K562 (cell line): ENCODE measurements around the gene LIN9. TPM values are rescaled to one million over a fixed set of nuclear protein-coding genes. Genes with fewer than 3 reads are reported as not detected.

ENCODE experiments used
- ARNT ChIP-seq, 2 experiments: fragments of 450-650 bp; IDR thresholded peaks; 2 replicates each; pipeline ENCODE4 v1.6.1; 2016; ENCODE audit warnings: mild to moderate bottlenecking in 1 of 2
- CBX5 ChIP-seq: IDR thresholded peaks from 2 replicates; pipeline ENCODE4 v1.6.1; 2014; ENCODE audit warnings: low read depth, borderline replicate concordance
- CREM ChIP-seq: IDR thresholded peaks from 2 replicates; pipeline ENCODE4 v1.6.1; 2014; ENCODE audit warnings: antibody characterized with exemption, low read depth
- DACH1 ChIP-seq: fragments of 450-650 bp; IDR thresholded peaks from 2 replicates; pipeline ENCODE4 v1.6.1; 2018; ENCODE audit not compliant: partially characterized antibody
- HNRNPH1 ChIP-seq: fragments of 200-400 bp; formaldehyde crosslinking; optimal IDR thresholded peaks from 2 replicates; pipeline ENCODE3; 2017; ENCODE audit warnings: low read depth, mild to moderate bottlenecking, low read length, moderate library complexity
- KLF10 ChIP-seq: fragments of 250-450 bp; sonication (Bioruptor Pico); IDR thresholded peaks from 2 replicates; pipeline ENCODE4 v1.6.1; 2021; ENCODE audit warnings: matching md5 sums
- LARP7 ChIP-seq: fragments of 450-650 bp; IDR thresholded peaks from 2 replicates; pipeline ENCODE4 v1.6.1; 2016
- MCM7 ChIP-seq, 2 experiments: fragments of 450-650 bp; IDR thresholded peaks; 2 replicates each; pipeline ENCODE4 v1.6.1; 2016 to 2018
- MTA1 ChIP-seq: fragments of 450-650 bp; IDR thresholded peaks from 2 replicates; pipeline ENCODE4 v1.6.1; 2017; ENCODE audit warnings: borderline replicate concordance
- NR2F6 ChIP-seq: fragments of 450-650 bp; formaldehyde crosslinking; IDR thresholded peaks from 2 replicates; pipeline ENCODE4 v1.4.0; 2020; ENCODE audit warnings: mild to moderate bottlenecking
- PHF20 ChIP-seq: fragments of 450-650 bp; IDR thresholded peaks from 2 replicates; pipeline ENCODE4 v1.6.1; 2018; ENCODE audit not compliant: partially characterized antibody
- SRSF9 ChIP-seq: fragments of 200-400 bp; formaldehyde crosslinking; IDR thresholded peaks from 2 replicates; pipeline ENCODE4 v1.6.1; 2017; ENCODE audit warnings: low read depth, low read length, borderline replicate concordance
- ZEB2 ChIP-seq: fragments of 450-650 bp; IDR thresholded peaks from 2 replicates; pipeline ENCODE4 v1.6.1; 2016
- ZNF41 ChIP-seq: fragments of 250-450 bp; sonication (Bioruptor Pico); conservative IDR thresholded peaks from 2 replicates; pipeline ENCODE4 v1.4.0; 2020; ENCODE audit warnings: mild to moderate bottlenecking
- ZNF561 ChIP-seq: fragments of 450-650 bp; formaldehyde crosslinking; conservative IDR thresholded peaks from 2 replicates; pipeline ENCODE4 v1.4.0; 2020; ENCODE audit warnings: mild to moderate bottlenecking, moderate library complexity
- polyA plus RNA-seq, 8 experiments: library from polyadenylated mRNA; depleted of rRNA in 4 of 8; stranded (reverse) in 5 of 8; unstranded in 3 of 8; fragments of >200 nt; fragmentation: Nextera tagmentation in 2 of 8; fragmentation: Illumina TruSeq in 1 of 8; extraction: Ambion mirVana in 2 of 8; extraction: Trizol in 1 of 8; gene quantifications; 2 replicates each; pipeline versions ENCODE4 v1.2.1 to v1.2.3, GENCODE V29; 2011 to 2014; ENCODE audit warnings: inconsistent platforms in 1 of 8, missing spikeins in 1 of 8
- total RNA-seq, 7 experiments: library from RNA; depleted of rRNA in 6 of 7; stranded (reverse); fragments of >200 nt in 6 of 7; fragmentation: Illumina TruSeq in 2 of 7; extraction: Trizol in 2 of 7; gene quantifications; 2 replicates each; pipeline versions ENCODE4 v1.2.1 to v1.2.3, GENCODE V29; 2011 to 2021; ENCODE audit warnings: low replicate concordance in 1 of 7
- TF ChIP-seq, protein P1 (sequence below): fragments of 150-350 bp; conservative IDR thresholded peaks from 2 replicates; pipeline ENCODE4 v1.6.1; 2014; ENCODE audit warnings: low read length
- TF ChIP-seq, protein P2 (sequence below), 2 experiments: fragments of 450-650 bp in 1 of 2; sonication (generic) in 1 of 2; formaldehyde crosslinking in 1 of 2; IDR thresholded peaks in 1 of 2; conservative IDR thresholded peaks in 1 of 2; 2 replicates each; pipeline versions ENCODE4 v1.6.1 to v1.8.1; 2016 to 2023; ENCODE audit warnings: mild to moderate bottlenecking in 2 of 2, moderate library complexity in 2 of 2, inconsistent platforms in 1 of 2, missing genetic modification reagents in 1 of 2
- TF ChIP-seq, protein P3 (sequence below): sonication (generic); formaldehyde crosslinking; IDR thresholded peaks from 2 replicates; pipeline ENCODE4 v1.8.0; 2023; ENCODE audit warnings: mild to moderate bottlenecking, missing genetic modification reagents
- TF ChIP-seq, protein P4 (sequence below), 2 experiments: fragments of 200-800 bp in 1 of 2; sonication (Bioruptor generic) in 1 of 2; sonication (generic) in 1 of 2; formaldehyde crosslinking in 1 of 2; IDR thresholded peaks in 1 of 2; conservative IDR thresholded peaks in 1 of 2; 2 replicates each; pipeline versions ENCODE4 v1.5.0 to v1.6.1; 2016 to 2020; ENCODE audit warnings: missing compliant biosample characterization in 1 of 2, missing genetic modification characterization in 1 of 2, missing genetic modification reagents in 1 of 2

Gene LIN9
- total and polyA plus RNA-seq, 9 of the 15 experiments (the other 6 are each of a cell fraction or from before 2014, with no cell fraction given): 18.8 to 33.0 (median 25.5) TPM

DNA sequence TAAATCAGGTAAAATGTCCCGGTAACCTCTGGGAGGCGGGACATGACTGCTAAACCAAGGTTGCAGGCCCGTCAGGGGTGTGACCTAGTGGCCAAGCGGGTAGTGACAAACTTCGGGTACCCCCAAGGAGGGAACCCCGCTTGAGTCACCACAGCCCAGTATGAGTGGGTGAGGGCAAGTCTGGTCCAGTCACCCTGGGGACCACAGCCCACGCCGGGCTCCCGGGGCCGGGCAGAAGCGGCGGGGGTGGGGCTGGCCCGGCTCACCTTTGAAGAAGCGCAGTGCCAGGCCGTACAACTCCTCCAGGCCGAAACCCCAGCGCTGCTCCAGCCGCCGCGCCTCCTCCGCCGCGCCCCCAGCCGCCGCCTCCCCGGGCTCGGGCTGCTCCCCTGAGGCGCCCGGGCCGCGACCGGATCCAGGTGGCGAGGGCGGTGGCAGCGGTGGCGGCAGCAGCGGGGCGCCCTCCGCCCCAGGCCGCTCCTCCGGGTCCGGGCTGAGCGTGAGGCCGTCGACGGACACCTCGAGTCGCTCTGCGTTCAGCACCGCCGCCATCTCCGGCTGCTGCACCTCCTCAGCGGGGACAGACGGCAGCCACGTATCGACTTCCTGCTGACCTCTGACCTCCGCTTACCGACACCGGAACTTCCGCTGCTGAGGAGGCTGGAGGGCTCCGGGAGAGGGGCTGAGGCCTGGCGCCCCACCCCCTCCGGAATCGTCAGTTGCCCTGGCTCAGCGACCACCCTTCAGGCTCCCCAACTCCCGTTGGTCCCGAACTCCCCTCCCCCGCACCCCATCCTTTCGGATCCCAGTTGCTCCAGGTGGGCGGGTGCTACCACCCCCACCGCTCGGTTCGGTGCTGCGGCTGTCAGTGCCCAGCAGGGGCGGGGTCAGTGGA lies 122.6 kb downstream of the LIN9 start, which contains the start of gene ACBD3 (continued):
- TF ChIP-seq ZEB2 (peak; percentile 67), ARNT (IDR thresholded peaks at IDR 0.05) (no peak; a peak in 1 of 4 replicates), ZNF41 (CRISPR knock-in tag) (no peak), HNRNPH1 (no peak), MTA1 (0 out of 2 replicates have a peak, but pooled peaks have one; percentile 68), MCM7 (IDR thresholded peaks at IDR 0.05) (no peak), DACH1 (peak; percentile 32), NR2F6 (peak; percentile 89; the same call in 1 of the 2 replicates), SRSF9 (no peak), PHF20 (peak; percentile 99), LARP7 (no peak), KLF10 (CRISPR knock-in tag) (no peak), CBX5 (peak; percentile 10; the same call in 1 of the 2 replicates), ZNF561 (CRISPR knock-in tag) (no peak), CREM (peak; percentile 91)
- TF ChIP-seq, protein P1, sequence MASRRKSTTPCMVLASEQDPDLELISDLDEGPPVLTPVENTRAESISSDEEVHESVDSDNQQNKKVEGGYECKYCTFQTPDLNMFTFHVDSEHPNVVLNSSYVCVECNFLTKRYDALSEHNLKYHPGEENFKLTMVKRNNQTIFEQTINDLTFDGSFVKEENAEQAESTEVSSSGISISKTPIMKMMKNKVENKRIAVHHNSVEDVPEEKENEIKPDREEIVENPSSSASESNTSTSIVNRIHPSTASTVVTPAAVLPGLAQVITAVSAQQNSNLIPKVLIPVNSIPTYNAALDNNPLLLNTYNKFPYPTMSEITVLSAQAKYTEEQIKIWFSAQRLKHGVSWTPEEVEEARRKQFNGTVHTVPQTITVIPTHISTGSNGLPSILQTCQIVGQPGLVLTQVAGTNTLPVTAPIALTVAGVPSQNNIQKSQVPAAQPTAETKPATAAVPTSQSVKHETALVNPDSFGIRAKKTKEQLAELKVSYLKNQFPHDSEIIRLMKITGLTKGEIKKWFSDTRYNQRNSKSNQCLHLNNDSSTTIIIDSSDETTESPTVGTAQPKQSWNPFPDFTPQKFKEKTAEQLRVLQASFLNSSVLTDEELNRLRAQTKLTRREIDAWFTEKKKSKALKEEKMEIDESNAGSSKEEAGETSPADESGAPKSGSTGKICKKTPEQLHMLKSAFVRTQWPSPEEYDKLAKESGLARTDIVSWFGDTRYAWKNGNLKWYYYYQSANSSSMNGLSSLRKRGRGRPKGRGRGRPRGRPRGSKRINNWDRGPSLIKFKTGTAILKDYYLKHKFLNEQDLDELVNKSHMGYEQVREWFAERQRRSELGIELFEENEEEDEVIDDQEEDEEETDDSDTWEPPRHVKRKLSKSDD: no peak
- TF ChIP-seq, protein P2, sequence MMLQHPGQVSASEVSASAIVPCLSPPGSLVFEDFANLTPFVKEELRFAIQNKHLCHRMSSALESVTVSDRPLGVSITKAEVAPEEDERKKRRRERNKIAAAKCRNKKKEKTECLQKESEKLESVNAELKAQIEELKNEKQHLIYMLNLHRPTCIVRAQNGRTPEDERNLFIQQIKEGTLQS (IDR thresholded peaks at IDR 0.05): no peak; the same call in 1 of the 2 replicates
- TF ChIP-seq, protein P2 (CRISPR knock-in tag; conservative IDR thresholded peaks at IDR 0.05): no peak
- TF ChIP-seq, protein P3, sequence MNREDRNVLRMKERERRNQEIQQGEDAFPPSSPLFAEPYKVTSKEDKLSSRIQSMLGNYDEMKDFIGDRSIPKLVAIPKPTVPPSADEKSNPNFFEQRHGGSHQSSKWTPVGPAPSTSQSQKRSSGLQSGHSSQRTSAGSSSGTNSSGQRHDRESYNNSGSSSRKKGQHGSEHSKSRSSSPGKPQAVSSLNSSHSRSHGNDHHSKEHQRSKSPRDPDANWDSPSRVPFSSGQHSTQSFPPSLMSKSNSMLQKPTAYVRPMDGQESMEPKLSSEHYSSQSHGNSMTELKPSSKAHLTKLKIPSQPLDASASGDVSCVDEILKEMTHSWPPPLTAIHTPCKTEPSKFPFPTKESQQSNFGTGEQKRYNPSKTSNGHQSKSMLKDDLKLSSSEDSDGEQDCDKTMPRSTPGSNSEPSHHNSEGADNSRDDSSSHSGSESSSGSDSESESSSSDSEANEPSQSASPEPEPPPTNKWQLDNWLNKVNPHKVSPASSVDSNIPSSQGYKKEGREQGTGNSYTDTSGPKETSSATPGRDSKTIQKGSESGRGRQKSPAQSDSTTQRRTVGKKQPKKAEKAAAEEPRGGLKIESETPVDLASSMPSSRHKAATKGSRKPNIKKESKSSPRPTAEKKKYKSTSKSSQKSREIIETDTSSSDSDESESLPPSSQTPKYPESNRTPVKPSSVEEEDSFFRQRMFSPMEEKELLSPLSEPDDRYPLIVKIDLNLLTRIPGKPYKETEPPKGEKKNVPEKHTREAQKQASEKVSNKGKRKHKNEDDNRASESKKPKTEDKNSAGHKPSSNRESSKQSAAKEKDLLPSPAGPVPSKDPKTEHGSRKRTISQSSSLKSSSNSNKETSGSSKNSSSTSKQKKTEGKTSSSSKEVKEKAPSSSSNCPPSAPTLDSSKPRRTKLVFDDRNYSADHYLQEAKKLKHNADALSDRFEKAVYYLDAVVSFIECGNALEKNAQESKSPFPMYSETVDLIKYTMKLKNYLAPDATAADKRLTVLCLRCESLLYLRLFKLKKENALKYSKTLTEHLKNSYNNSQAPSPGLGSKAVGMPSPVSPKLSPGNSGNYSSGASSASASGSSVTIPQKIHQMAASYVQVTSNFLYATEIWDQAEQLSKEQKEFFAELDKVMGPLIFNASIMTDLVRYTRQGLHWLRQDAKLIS (CRISPR knock-in tag): peak; percentile 45; the same call in 1 of the 2 replicates
- TF ChIP-seq, protein P4, sequence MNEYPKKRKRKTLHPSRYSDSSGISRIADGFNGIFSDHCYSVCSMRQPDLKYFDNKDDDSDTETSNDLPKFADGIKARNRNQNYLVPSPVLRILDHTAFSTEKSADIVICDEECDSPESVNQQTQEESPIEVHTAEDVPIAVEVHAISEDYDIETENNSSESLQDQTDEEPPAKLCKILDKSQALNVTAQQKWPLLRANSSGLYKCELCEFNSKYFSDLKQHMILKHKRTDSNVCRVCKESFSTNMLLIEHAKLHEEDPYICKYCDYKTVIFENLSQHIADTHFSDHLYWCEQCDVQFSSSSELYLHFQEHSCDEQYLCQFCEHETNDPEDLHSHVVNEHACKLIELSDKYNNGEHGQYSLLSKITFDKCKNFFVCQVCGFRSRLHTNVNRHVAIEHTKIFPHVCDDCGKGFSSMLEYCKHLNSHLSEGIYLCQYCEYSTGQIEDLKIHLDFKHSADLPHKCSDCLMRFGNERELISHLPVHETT (CRISPR knock-in tag; conservative IDR thresholded peaks at IDR 0.05 in 1 of 2, IDR thresholded peaks at IDR 0.05 in 1 of 2): peak in 1 of 2 experiments; percentile 86; a peak in 2 of 4 replicates
